Left renal cortex interstitium (tissue), 4 donors: ENCODE data around the gene GLOD4. TPM values are rescaled to one million over a fixed set of nuclear protein-coding genes. Genes with fewer than 3 reads are reported as not detected.

Source experiments
- DNase-seq, 4 donors: peaks; one replicate each; pipeline ENCODE4 v3.0.0-alpha.2; 2013; ENCODE audit warnings: low read depth in 4 of 4, low spot score in 2 of 4, missing footprints in 1 of 4
- polyA plus RNA-seq, 4 donors: library from polyadenylated mRNA; unstranded; fragments of 120-200 nt; gene quantifications; one replicate each; pipeline ENCODE4 v1.2.1, GENCODE V29; 2013; ENCODE audit not compliant: insufficient read length in 4 of 4

Gene GLOD4
- polyA plus RNA-seq, 4 donors, result 113 to 138 (median 117) TPM

- no peak for DNase-seq
Observed at GRCh38 chr17:745406-745805, 36.7 kb downstream of the GLOD4 start.

DNA sequence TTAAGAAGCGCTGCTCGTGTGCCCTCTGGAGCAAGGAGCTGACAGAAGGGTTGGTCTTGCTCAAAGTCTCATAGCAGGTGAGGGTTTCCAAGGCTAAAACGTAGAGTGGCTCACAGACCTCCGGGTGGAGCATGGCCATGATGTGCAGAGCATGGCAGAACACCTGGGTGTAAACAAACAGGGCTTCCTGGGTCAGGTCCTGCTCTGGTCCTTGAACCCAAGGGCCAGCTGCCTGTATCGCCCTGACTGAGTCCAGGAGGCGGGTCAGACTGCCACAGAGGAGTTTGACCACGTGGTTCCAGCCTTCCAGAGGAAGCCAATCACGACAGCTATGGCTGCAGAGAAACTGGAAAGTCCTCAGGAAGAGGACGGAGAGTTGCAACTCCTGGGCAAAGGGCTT lies 37.1 kb downstream of the GLOD4 start:
- no peak for DNase-seq

DNA sequence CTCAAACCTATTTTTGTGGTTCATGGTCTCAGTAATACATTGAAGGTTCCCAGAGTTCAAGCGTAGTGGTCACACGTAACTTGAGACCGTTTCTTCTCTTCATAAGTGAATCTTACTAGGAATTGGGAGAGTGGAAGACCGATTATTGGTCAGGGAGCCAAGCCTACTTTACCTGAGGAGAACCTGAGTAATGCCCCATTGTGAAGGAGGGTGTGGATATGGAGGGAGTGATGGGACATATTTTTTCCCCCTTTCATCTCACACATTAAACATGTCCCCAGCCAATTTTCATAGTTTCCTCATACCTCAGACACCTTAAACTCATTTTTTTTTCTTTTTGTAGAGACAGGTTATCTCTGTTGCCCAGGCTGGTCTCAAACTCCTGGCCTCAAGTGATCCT lies 38.9 kb downstream of the GLOD4 start:
- no peak for DNase-seq

DNA sequence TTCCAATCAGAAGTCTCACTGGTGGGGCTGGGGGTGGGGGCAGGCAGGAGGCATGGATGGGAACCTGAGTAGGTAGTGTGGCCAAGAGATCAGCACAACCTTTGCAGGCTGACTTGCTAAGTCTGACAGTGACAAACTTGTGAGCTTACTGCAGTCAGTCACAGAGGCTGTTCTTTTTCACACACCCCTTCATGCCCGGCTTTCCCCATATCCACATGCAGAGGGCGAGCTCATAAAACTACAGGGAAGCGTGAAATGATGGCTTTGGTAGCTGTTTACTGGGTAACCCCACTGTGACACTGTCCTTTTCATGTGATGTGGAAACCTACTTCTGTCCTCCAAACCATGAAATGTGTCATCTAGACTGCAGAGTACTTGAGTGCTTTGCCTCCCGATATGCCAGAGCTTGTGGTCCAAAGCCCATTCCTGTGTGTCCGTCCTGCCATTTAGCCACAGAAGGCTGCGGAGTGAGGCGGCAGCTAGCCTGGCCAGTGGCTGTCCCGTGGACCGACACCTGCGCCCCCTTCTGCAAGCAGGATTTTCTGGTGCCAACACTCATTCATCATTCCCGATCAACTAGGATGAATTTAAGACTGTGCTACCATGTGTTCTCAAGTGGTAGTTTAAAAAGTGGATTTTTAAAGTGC lies 39.8 kb downstream of the GLOD4 start:
- DNase-seq, result no peak

GRCh38 chr17:740240-741017 lies 41.7 kb downstream of the GLOD4 start:
- no peak for DNase-seq

GRCh38 chr17:737561-738113 lies 44.4 kb downstream of the GLOD4 start:
- DNase-seq, result no peak

DNA sequence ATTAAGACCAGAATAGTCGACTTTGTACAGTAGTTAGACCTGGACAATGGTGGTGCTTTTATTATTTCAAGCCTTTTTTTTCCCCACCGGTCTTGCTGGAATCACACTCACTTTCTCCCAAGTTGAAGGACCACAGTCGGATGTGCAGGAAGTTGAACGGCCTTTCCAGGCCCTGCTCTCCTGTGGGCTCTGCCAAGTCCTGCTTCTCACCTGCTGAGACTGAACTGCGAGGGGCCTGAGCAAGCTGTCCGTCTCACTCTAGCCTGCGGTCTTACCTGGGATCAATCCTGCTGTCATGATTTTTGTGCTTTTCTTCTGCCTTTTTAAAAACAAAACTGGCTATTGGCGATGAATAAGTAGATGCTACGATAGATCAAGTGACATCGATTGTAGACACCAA lies 48.3 kb downstream of the GLOD4 start:
- DNase-seq, result no peak

DNA sequence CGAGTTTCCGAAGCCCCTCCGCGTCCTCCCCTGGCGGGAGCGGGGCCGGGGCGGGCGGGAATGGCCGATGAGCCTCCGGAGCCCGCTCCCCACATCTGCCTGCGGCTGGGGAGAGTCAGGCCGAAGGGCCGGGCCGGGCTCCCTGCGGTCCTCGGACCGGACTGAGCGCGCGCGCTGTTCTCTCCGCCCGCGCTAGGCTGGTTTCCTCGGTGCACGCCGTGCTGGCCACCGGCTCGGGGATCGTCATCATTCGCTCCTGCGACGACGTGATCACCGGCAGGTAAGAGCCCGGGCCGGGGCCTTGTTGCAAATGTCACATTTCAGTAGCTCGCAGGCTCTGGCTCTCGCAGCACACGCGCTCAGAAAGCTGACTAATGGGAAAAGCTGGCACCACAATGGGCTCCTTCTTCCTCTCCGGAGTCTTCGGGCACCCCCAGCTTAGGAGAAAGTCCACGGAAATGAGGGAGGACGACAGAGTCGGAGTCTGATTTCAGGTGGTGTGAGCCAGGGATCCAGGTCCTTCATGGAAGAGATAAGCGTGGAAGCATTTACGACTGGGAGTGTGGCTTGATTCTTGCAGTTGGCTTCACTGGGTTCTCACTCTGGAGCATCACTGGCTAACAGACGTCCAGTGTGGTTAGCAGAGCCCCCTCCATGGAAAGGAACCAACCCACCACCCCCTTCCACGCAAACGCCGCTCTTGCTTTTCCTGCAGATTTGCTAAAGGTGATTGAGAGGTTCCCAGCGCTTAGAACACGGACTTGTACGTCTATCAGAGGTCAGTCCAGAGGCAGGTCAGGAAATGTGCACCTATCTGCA lies 49.0 kb downstream of the GLOD4 start:
- DNase-seq, result no peak

GRCh38 chr17:732067-732901 lies 49.8 kb downstream of the GLOD4 start, which contains the start of gene TLCD3A:
Gene TLCD3A (plus strand): TSS chr17:732596. CDS start chr17:732648, 52 bp downstream.
- no peak for DNase-seq

- no peak for DNase-seq
Observed at GRCh38 chr17:731644-732066, 50.4 kb downstream of the GLOD4 start.

DNA sequence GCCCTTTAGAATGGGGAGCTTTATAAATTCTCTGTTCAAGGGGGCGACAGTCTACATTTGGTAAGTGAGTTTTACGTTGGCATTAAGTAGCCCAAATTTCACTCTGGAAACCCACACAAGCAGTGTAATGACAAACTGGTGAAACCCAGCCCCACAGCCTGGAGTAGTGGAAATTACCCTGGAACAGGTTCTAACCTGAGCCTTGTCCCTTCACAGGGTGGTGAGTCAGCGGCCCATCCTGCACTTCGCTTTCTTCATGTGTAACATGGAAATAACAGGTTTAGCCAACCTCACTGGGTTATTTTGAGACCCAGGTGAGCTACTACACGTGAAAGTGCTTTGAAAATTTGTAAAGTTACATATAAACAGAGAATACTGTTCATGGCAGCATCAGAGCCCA lies 53.2 kb downstream of the GLOD4 start:
- no peak for DNase-seq

GRCh38 chr17:726271-726919 lies 55.7 kb downstream of the GLOD4 start:
- DNase-seq, result no peak

DNA sequence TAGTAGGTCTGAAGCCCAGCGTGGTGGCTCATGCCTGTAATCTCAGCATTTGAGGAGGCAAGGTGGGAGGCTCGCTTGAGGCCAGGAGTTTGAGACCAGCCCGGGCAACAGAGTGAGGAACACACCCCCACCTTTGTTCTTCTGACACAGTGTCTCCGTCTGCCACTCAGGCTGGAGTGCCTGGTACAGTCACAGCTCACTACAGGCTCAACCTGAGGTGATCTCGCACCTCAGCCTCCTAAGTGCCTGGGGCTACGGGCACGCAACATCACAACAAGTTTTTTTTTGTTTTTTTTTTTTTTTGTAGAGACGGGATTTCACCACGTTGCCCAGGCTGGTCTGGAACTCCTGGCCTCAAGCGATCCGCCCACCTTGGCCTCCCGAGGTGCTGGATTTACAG lies 56.3 kb downstream of the GLOD4 start:
- no peak for DNase-seq

- no peak for DNase-seq
Observed at GRCh38 chr17:725084-725483, 57.0 kb downstream of the GLOD4 start.

GRCh38 chr17:721540-721937 lies 60.5 kb downstream of the GLOD4 start:
- DNase-seq, result no peak

GRCh38 chr17:720706-721539 lies 61.2 kb downstream of the GLOD4 start:
- no peak for DNase-seq

GRCh38 chr17:718075-718474 lies 64.0 kb downstream of the GLOD4 start:
- DNase-seq, result no peak
